Hypothalamus (tissue), 51 donors: Measurements from ENCODE around the gene CMC2.
A peak's percentile ranks its signal among the peaks of the same experiment; 100 is the strongest.

Experiments
- DNase-seq, 51 donors: peaks; one replicate each; lab custom pipeline; 2025; lab: John Stamatoyannopoulos, UW

The CMC2 gene

GRCh38 chr16:80938004-80938878 lies 68.4 kb downstream of the CMC2 start:
- no peak for DNase-seq

DNA sequence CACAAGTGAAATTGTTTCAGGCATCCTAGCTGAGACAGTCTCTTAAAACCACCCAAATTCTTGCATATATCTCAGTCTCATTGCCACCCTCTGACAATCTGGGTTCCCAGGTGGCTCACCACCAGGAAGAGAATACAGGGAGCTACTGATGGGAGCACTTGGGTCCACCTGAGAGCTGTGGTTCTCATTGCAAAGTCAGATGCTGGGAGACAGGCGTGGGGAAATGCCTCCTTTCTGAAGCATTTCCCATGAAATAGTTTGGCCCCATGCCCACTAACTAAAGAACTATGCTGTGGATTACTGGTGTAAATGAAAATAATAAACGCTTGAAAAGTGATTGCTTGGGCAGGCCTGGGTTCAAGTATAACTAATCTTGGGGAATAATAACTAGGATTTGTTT lies 70.3 kb downstream of the CMC2 start:
- no peak for DNase-seq

DNA sequence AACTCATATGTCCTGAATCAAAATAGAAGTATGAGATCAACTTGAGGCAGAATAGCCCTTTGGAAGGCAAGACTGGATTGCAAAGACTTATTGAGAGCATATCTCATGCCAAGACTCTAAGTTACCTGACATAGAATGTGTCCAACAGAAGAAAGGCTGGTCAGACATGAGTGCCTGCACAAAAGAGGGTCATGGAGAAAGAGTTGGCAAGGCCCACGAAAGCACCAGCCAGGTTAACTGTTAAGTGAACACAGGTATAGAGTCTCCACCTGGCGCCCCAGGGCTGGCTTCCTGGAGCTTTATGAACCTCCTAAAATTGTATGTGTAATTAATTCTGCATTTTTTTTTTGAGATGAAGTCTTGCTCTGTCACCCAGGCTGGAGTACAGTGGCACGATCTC lies 71.0 kb downstream of the CMC2 start:
- no peak for DNase-seq

DNA sequence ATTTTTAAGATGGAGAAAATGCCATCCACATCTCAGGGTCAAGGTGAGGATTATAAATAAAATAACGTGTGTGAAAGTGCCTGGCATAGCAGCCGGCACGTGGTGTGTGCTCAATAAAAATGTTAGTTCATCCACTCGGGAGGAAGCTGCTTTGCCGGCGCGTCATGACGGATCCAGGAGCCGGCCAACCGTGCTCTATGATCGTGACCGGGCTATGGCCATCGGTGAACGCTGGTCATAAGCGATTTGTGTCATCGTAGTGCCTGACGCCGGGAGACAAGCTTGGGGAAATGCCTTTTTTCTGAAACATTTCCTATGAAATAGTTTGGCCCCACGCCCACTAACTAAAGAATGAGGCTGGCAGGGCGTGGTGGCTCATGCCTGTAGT lies 74.0 kb downstream of the CMC2 start:
- peak in 9 of 51 donors; percentile 8 to 49 (median 23) for DNase-seq

DNA sequence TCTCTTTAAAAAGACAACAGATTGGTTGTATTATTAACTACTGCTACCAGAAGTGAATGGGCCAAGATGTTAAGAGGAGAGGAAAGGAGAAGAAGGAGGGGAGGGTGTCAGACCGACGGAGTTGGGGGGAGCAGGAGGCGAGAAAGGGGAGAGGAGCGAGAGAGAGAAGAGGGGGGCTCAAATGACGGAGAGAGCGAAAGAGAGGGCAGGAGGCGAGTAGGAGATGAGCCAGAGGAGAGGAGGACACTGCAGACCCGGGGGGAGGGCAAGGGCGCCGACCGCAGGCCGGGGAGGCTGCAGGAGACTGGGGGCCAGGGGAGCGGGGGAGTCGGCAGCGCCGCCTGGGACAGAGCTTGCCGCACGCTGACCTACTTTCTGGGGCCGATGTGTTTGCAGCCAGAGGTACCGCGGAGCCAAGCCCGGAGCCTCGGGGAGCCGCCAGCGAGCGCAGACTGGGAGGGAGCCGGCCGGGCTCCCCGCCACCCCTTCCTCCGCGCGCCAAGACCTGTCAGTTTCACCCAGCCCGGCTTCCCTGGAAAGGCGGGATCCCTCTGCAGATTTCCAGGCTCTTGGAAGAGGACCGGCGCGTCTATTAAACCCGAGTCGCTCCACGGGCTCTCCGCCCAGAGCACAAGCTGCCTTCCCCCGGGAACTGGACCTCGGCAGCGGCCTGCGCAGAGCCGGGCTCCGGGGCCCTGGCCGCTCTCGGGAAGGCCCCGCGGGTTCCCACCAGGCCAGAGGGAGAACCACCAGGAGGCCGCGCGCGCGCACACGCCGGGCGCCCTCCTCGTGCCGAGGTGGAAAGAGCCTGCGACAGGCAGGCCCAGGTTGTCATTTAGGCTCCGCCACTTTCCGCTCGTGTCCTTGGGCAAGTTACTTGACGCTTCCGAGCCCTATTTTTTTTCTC lies 74.6 kb downstream of the CMC2 start:
- peak in 49 of 51 donors; percentile 18 to 84 (median 56) for DNase-seq

DNA sequence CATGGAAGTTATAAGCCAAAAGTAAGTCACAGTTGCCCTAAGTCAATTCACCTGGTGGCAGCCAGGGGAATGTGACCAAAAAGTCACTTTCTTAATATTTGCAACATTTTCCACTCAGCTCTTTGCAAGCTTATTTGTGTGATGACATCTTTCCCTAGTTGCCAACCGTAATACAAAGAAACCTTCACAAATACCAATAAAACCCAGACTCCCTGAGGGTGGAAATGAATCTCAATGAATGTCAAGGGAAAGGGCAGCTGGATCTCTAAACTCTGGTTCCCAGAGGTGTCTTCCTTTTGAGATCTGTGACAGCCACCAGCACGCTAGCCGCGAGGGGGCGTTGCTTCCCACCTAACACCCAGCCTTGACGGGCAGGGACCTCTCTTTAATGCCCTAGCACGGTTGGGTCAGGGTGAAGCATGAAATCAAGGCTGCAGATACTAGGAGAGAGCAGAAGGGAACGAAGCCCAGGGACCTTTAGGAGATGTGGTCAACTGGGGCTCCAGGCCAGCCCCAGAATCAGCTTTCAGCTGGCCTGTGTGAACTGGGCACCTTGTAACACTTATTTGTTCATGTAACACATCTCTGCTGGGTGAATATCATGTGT lies 82.2 kb downstream of the CMC2 start:
- DNase-seq: peak in 35 of 51 donors; percentile 1 to 59 (median 22)

DNA sequence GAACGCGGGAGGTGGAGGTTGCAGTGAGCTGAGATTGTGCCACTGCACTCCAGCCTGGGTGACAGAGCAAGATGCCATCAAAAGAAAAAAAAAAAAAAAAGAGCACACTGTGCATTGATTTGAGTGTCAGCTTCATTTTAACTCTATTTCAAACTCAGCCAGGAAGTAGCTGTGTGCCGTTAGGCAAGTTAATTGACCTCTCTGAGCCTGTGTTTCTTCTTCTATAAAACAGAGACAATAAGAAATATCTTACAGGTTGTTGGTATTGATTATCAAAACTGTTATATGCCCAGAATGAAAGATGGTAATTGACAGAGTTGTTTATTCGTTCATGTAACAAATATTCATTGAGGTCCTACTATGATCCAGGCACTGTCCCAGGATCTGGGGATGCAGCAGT lies 83.3 kb downstream of the CMC2 start:
- no peak for DNase-seq
